ENCODE results near the gene WDFY4. TPM values are rescaled to one million over a fixed set of nuclear protein-coding genes. Genes with fewer than 3 reads are reported as not detected.

Gene WDFY4
- polyA plus RNA-seq, 1 donor from 2014 or later, result not detected

GRCh38 chr10:48657416-48657815 is 27.3 kb upstream of the WDFY4 start:
- TF ChIP-seq EP300 (conservative IDR thresholded peaks at IDR 0.05; ENCODE audit: poor library complexity, severe bottlenecking), result no peak
- TF ChIP-seq MXI1 (conservative IDR thresholded peaks at IDR 0.05; ENCODE audit: poor library complexity, severe bottlenecking), result no peak
- TF ChIP-seq POLR2AphosphoS5 (IDR thresholded peaks at IDR 0.05), result no peak
- TF ChIP-seq SMC3 (conservative IDR thresholded peaks at IDR 0.05; ENCODE audit: poor library complexity), result no peak
- no peak for TF ChIP-seq EZH2 (IDR thresholded peaks at IDR 0.05; ENCODE audit: borderline replicate concordance, insufficient read depth, low read length, poor library complexity, severe bottlenecking)
- TF ChIP-seq RAD21 (conservative IDR thresholded peaks at IDR 0.05), result no peak
- TF ChIP-seq TAF1 (IDR thresholded peaks at IDR 0.05; ENCODE audit: low read depth), result no peak
- no peak for TF ChIP-seq REST (IDR thresholded peaks at IDR 0.05; ENCODE audit: borderline replicate concordance)
- TF ChIP-seq CTCF (IDR thresholded peaks at IDR 0.05; ENCODE audit: poor library complexity, severe bottlenecking), result no peak
- H3K4me3 ChIP-seq (ENCODE audit: low read length), result no peak overlapping the region
- no peaks in the 10 kb centered on the region for H3K9me2 ChIP-seq (ENCODE audit: insufficient read depth, low read length)
- no peak overlapping the region for H3K4me2 ChIP-seq (ENCODE audit: low read length)
- no peaks in the 10 kb centered on the region for H3K36me3 ChIP-seq (ENCODE audit: insufficient read depth, low read length)
- no peaks in the 10 kb centered on the region for H3K9me3 ChIP-seq (ENCODE audit: low read length)
- H3K27ac ChIP-seq (ENCODE audit: low read length), result no peak overlapping the region
- no peak overlapping the region for H3K9ac ChIP-seq (ENCODE audit: low read length)
- H4K20me1 ChIP-seq (ENCODE audit: insufficient read depth), result no peaks in the 10 kb centered on the region
- no peak overlapping the region for H2AFZ ChIP-seq (ENCODE audit: low read depth, low read length)
- H3F3A ChIP-seq (ENCODE audit: insufficient read depth, low read length, poor library complexity, severe bottlenecking), result no peaks in the 10 kb centered on the region
- no peaks in the 10 kb centered on the region for H3K79me2 ChIP-seq (replicated peaks; ENCODE audit: insufficient read depth, low read length)
- peaks cover 4% of the 10 kb centered on the region for H3K27me3 ChIP-seq (ENCODE audit: insufficient read depth, low read depth, low read length)

- no peaks in the 10 kb centered on the region for H3K9me3 ChIP-seq (ENCODE audit: low read length)
- TF ChIP-seq CTCF (IDR thresholded peaks at IDR 0.05; ENCODE audit: poor library complexity, severe bottlenecking) (peak; percentile 97), SMC3 (conservative IDR thresholded peaks at IDR 0.05; ENCODE audit: poor library complexity) (peak; percentile 95), RAD21 (conservative IDR thresholded peaks at IDR 0.05) (peak; percentile 97), REST (IDR thresholded peaks at IDR 0.05; ENCODE audit: borderline replicate concordance) (no peak)
- H3K79me2 ChIP-seq (replicated peaks; ENCODE audit: insufficient read depth, low read length), result no peaks in the 10 kb centered on the region
- H3K36me3 ChIP-seq (ENCODE audit: insufficient read depth, low read length), result no peaks in the 10 kb centered on the region
- no peak overlapping the region for H3K4me2 ChIP-seq (ENCODE audit: low read length)
- no peak overlapping the region for H3K9ac ChIP-seq (ENCODE audit: low read length)
- H3K27ac ChIP-seq (ENCODE audit: low read length), result no peak overlapping the region
- no peaks in the 10 kb centered on the region for H4K20me1 ChIP-seq (ENCODE audit: insufficient read depth)
- no peaks in the 10 kb centered on the region for H3F3A ChIP-seq (ENCODE audit: insufficient read depth, low read length, poor library complexity, severe bottlenecking)
- peaks cover 4% of the 10 kb centered on the region for H3K27me3 ChIP-seq (ENCODE audit: insufficient read depth, low read depth, low read length)
- H3K9me2 ChIP-seq (ENCODE audit: insufficient read depth, low read length), result no peaks in the 10 kb centered on the region
- no peak overlapping the region for H3K4me3 ChIP-seq (ENCODE audit: low read length)
- H2AFZ ChIP-seq (ENCODE audit: low read depth, low read length), result no peak overlapping the region
Observed at GRCh38 chr10:48658243-48658974, 26.3 kb upstream of the WDFY4 start.
